HG02943 (cell line): Measurements from ENCODE around the gene SYNGR3.

Experiments used
- ATAC-seq: cut with Tn5 transposase; IDR thresholded peaks from one replicate; pipeline ENCODE4 v1.9.1; 2021; ENCODE audit warnings: mild to moderate bottlenecking, low read depth, moderate library complexity; ENCODE audit not compliant: unreplicated experiment

Gene SYNGR3

DNA sequence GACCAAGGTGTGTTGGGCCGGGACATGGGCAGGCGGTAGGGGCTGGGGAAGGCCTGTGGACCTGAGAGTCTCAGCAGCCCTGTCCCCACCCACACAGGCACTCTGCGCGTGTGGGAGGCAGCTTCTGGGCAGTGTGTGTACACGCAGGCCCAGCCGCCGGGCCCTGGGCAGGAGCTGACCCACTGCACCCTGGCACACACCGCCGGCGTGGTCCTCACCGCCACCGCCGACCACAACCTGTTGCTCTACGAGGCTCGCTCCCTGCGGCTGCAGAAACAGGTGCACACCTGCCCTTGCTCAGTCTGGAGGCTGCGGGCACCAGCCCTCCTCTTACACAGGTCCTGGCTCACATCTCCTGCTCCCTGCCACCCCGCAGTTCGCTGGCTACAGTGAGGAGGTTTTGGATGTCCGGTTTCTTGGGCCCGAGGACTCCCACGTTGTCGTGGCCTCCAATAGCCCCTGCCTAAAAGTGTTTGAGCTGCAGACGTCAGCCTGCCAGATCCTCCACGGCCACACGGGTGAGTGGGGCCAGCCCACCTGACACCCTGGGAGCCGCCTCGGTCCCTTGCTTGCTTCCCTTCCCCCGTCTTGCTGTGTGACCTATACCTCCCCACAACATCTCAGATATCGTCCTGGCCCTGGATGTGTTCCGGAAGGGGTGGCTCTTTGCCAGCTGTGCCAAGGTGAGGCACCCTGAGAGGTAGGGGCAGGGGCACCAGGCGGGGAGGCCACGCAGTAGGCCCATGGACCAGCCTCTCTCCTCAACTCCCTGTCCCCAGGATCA, 14.1 kb upstream of the SYNGR3 start:
- no peak for ATAC-seq

DNA sequence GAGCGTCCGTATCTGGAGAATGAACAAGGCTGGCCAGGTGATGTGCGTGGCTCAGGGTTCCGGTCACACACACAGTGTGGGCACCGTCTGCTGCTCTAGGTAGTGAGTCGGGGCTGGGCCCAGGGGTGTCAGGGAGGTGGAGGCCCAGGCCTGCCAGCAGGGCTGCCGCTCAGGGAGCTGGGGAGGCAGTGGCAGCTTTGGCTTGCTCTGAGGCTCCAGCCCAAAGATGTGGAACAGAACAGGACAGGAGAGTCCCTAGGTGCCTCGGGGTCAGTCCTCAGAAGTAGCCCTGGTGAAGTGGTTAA, 13.6 kb upstream of the SYNGR3 start:
- no peak for ATAC-seq

DNA sequence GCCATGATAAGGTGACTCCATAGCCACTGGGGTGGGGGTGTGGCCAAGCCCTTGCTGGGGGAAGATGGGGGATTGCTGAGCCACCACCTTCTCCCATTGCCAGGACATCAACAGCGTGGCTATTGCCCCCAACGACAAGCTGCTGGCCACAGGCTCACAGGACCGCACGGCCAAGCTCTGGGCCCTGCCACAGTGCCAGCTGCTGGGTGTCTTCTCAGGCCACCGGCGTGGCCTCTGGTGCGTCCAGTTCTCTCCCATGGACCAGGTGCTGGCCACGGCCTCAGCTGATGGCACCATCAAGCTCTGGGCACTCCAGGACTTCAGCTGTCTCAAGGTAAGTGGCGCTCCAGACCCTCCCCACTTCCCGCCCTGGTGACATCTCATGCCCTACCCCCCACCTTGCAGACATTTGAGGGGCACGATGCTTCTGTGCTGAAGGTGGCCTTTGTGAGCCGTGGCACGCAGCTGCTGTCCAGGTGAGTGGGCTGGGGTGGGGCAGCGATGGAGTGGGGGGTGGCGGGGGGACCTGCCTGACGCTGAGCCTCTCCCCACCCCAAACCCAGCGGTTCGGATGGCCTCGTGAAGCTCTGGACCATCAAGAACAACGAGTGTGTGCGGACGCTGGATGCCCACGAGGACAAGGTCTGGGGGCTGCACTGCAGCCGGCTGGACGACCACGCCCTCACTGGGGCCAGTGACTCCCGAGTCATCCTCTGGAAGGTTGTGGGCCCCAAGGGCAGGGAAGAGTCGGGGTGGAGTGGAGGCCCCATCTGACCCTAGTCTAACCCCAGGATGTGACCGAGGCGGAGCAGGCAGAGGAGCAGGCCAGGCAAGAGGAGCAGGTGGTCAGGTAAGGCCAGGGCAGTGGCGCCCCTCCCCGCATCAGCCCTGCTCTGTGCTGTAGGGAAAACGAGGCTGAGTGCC, 12.6 kb upstream of the SYNGR3 start:
- ATAC-seq, result no peak

DNA sequence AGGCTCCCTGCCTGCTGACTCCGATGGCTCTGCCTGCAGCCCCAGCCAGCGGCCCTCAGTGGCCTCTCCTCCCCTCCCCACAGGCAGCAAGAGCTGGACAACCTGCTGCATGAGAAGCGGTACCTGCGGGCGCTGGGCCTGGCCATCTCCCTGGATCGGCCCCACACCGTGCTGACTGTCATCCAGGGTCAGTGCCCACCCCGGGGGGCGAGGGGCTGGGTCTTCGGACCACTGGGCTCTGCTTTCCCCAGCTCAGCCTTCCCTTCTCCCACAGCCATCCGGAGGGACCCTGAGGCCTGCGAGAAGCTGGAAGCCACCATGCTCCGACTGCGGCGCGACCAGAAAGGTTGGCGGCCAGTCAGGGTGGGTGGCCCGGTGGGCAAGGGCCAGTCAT, 11.9 kb upstream of the SYNGR3 start:
- ATAC-seq, result no peak

DNA sequence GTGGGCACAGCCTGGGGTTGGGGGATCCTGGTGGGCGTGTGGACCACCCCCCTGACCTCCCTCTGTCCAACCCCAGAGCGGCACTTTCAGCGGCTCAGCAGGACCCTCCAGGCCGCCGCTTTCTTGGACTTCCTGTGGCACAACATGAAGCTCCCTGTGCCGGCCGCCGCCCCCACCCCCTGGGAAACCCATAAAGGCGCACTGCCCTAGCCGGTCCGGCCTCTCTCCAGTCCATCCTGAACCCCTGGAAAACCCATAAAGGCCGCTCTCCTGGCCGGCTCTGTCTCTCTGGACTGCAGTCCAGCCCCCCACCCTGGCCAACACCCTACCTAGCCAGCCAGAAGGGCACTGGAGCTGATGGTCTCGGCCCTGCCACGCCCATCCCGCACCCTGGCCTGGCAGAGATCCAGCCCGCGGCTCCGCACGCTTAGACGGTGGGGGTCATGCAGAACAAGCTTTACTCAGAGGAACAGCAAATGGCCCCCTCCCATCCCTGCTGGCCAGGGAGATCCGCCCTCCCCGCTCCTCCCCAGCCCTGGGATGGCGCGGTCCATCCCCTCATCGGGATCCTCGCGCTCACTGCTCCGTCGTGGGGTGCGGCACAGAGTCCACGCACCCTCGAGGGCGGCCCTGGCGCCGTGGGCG, 11.2 kb upstream of the SYNGR3 start:
- no peak for ATAC-seq

DNA sequence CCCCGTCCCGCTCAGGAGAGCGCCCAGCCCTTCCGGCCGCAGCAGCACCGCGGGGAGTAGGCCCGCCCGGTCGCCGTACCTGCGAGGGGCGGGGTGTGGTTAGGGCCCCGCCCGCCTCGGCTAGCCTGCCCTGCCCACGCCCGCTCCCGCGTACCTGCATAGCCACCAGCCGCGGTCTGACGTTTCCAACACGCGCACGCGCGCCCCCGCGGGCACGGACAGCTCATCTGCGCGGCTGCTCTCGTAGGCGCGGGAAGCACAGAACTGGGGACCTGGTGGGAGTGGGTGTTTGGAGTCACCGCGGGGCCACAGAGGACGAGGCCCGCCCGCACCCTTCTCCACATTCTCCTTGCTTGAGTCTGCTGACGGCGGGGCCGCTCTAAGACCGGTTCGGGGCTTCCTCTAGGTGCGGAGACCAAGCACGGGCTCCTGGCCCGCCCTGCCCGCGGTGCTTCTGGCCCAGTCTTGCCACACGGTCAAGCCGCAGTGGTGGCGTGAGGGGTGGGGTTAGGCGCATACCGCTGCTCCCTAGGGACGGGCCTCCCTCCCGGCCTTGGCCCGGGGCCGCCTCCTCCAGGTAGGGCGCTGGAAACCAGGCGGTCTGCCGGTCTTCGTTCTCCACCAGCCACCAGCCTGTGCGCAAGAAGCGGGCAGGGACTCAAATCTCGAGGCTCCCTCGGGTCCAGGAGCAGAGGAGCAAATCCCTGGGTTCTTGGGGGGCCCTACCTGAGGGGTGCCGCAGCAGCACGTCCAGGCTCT, 10.3 kb upstream of the SYNGR3 start:
- ATAC-seq, result no peak

DNA sequence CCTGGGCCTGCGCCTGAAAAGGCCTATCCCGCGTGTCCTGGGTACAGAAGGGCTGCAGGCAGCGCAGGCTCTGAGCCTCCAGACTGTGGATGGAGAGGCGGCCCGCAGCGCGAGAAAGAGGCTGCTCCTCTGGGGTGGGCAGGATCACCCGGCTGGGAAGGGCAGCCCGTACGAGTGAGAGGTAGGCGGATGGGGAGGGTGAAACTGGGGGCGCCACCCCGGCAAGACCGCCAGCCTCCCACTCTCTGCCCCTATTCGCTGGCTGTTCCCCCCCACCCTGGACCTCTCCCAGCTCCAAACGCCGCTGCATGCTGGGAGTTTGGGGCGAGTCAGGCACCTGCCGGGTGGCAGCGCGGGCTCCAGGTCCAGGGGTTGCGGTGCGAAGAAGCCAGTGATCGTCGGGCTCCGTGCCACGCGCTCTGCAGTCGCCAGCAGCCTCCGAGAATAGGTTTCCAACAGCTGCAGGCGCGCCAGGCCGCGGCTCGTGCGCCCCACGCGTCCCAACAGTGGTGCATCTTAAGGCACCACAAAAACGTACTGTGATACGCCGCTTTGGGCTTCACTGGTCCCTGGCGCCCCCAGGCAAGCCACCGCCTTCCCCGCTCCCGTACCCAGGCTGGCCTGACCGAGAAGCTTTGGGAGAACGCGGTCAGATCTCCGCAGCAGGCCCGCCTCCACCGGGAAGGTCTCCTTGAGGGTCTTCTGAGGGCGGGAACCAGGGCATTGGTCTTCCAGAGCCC, 9.6 kb upstream of the SYNGR3 start:
- ATAC-seq, result no peak

DNA sequence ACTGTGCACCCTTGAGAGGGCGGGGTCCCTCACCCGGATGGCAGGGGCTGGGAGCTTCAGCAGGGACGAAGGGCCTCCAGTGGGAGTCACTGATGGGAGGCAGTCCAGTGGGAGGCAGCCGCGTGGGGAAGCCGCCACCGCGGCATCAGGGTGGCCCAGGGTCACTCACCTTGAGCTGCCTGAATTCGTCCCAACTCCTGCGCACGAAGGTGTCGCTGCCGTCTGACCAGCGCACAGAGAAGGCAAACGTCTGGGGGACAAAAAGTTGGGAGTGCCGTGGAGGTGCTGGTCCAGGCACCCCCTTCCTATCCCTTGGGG, 9.0 kb upstream of the SYNGR3 start:
- ATAC-seq, result no peak

DNA sequence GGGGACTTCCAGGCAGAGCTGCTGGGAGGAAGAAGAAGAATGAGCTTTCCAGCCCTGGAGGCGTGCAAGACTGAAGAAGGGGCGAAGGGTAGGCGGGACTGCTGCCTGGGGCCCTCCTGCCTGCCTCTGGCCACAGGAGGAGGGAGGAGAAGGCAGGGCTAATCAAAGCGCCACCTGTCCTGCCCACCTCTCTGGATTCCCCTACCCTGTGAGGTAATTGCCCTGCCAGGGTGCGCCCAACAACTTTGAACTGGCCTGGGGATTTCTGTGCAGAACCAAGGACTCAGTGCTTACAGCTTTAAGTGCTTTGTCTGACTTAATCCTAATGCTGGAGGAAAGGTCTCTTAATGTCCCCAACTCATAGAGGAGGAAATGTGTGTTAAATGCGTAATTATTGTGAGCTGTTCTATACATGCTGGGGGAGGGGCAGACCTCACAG, 8.4 kb upstream of the SYNGR3 start, which contains the start of gene NOXO1:
Gene NOXO1, minus strand, starts transcription at position 72 of the 439 bp plus-strand sequence. CDS start 290 bp downstream, outside the sequence.
- ATAC-seq, result no peak

DNA sequence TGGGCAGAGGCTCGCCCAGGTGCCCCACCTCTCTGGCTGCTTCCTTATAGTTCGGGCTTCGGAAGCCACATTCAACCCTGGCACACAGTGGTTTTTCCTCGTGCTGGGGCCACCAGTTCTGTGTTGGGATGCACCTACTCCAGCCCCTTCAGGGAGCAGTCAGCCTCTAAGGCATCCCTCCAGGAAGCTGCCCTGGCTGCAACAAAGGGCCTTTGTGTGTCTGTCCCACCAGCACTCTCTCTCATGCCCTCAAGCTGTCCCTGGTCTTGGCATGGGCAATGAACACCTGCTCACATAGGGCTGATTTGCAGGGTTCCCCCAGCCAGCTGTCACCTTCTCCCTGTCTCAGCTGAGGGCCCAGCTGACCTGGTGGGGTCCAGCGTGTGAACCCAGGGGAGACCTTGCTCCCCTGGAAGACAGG, 7.7 kb upstream of the SYNGR3 start:
- ATAC-seq, result no peak

DNA sequence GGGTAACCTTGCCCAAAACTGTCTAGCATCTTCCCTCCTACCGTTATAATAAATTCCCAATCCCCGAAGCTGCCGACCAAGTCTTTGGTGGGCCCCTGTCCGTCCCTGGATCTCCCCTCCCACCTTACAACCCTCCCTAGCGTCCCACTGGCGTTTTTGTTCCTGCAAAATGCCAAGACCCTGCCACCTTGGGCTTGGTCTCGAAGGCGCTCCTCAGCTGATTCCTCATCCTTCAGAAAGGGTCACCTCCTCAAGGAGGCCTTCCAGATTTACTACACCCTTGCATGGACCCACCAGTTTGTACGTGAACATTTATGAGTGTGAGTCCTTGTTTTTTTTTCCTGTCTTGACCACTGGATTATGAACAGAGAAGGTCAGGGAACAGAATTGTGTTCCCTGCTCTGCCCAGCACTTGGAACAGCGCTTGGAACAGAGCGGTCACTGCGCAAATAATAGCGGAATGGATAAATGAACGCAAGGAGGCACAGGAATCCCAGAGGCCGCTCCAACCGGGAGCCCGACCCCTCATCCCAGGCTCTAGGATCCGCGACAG, 6.7 kb upstream of the SYNGR3 start:
- ATAC-seq, result no peak

DNA sequence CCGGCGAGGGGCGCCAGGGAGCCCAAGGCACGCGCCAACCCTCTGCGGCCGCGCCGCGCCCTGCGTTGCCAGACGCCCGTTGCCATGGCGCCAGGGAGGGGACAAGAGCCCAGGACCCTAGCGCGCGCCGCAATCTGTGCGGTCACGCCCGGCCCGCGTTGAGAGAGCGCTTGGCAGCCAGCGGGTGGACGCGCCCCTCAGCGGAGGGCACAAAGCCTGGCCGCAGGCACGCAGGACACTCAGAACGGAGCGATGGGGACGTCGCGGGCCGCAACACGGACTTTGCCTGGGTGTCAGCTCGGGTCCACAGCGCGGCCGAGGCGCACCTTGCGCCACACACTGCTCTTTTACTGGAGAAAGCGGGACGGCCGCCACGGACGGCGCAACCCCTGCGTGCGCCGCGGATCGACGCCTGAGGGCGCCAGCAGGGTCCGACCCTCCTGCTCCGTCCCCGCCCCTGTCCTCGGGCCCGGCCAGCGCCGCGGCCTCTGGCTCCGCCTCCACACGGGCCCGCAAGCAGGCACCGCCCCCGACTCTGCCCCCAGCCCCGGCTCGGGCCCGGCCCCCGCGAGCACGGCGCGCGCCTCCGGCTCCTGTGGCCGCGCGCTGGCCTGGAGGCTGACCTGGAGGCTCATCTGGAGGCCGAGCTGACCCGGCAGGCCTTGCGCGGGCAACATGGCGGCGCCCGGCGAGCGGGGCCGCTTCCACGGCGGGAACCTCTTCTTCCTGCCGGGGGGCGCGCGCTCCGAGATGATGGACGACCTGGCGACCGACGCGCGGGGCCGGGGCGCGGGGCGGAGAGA, 6.0 kb upstream of the SYNGR3 start, which contains the start of gene GFER:
Gene GFER, plus strand, starts transcription at position 650 of the 803 bp plus-strand sequence. Its CDS starts 26 bp downstream, at position 676.
- ATAC-seq, result peak; percentile 61

DNA sequence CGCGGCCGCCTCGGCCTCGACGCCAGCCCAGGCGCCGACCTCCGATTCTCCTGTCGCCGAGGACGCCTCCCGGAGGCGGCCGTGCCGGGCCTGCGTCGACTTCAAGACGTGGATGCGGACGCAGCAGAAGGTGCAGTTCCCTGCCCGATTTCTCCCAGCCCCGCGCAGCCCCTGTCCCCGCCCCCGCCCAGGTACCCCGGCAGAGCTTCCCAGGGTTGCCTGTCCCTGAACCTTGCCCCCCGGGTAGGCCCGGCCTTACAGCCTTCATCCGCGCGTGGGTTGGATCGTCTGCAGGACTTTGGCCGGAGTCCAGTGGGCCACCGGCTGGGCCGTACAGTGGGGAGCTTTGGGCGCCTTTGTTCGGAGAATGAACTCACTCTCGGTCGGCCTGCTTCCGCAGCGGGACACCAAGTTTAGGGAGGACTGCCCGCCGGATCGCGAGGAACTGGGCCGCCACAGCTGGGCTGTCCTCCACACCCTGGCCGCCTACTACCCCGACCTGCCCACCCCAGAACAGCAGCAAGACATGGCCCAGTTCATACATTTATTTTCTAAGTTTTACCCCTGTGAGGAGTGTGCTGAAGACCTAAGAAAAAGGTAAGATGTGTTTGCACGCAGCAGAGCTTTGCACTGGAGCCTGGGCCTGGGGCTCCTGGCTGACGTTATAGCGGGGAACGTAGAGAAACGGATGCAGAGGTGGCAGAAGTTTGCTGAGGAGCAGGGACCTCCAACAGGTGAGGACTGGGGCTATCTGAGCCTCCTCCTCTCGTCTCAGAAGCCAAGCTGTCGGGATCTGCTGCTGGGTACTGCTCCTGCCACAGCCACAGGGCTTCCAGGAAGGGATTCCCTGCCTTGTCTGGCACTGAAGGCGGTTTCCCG, 5.2 kb upstream of the SYNGR3 start:
- no peak for ATAC-seq

DNA sequence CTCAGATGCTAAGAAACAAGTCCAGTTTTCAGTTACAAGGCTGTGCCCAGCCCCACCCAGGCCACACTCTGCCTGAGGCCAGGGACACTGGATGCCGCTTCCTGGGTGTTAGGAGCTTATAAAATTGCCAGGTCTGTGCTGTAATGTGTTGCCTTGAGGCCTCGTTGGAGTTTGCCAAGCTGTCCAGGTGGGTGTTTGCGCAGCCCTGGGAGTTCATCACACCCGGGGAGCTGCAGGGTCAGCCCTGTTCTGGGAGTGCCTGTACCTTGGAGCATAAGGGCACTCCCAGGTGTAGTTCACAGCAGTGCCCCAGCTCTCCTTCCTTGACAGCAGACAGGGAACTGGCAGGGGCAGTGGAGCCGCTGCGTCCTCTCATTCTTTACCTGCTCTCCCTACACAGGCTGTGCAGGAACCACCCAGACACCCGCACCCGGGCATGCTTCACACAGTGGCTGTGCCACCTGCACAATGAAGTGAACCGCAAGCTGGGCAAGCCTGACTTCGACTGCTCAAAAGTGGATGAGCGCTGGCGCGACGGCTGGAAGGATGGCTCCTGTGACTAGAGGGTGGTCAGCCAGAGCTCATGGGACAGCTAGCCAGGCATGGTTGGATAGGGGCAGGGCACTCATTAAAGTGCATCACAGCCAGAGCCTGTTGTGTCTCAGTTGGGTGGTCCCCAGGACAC, 4.2 kb upstream of the SYNGR3 start:
- no peak for ATAC-seq

DNA sequence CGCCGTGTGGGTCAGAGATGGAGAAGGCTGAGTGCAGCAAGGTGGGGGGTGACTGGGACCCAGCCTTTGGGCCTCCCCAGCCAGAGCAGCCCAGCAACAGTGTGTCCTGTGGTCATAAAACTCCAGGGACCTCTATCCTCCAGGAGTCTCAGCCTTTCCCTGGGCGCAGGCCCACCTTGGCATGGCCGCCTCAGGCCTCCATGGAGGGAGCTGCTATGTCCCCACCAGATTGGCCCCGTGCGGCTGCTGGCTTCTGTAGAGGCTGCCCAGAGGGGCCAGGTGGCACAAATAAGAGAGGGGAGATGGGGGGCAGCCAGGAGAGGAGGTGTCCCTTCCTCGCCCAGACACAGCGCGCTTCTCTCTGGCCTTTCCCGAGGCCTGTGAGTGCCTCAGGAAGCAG, 2.6 kb upstream of the SYNGR3 start:
- no peak for ATAC-seq

DNA sequence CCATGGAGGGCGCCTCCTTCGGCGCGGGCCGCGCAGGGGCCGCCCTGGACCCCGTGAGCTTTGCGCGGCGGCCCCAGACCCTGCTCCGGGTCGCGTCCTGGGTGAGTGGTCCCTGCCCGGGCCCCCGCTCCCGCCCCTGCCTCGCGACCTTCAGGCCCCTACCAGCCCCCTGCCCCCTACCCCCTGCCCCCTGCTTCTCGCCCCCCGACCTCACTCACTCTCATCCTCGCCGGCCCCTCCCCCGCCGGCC, 256 bp downstream of the SYNGR3 start:
- ATAC-seq, result no peak

DNA sequence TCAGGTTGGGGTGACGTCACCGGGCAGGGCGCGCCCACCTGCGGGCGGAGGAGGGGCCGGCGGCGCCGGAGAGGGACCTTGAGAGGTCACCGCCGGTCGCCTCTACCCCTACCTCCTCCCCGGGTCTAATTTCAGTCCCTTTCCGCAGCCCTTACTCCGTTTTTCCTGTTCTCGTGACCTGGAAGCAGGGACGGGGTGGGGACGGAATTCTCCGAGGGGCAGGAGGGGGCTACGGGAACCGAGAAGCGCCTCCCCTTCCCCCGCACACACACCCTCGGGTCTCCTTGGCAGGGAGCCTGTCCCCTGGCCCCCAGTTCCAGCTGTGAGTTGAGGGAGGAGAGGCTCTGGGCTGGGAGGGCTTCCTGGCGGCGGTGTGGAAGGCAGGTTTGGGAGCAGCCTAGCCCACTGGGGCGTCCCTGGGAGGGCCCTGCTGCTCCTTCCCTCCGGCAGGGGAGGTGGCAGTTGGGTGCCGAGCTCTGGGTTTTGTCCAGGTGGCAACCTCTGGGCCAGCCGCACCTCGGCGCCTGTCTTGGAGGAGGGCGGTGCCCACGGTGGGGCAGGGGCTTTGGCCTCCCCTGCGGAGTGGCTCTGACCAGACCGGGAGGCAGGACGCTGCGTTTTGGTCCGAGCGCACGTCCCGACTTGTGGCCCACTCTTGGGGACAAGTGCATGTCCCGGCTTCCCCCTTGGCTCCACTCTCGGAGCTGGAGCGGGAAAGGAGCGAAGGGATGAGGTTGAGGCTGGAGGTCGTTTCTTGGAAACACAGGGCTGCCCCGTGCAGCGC, 773 bp downstream of the SYNGR3 start:
- ATAC-seq, result no peak
